WI38 (cell line): ENCODE results near the gene DCDC2C.

Experiments used
- H3K4me3 ChIP-seq: 2 replicates; pipeline ENCODE4 v1.5.1; 2011; ENCODE audit warnings: low read depth, mild to moderate bottlenecking, control low read depth, low read length
- TF ChIP-seq, protein P1 (sequence below): IDR thresholded peaks from 2 replicates; pipeline ENCODE4 v1.5.1; 2012; ENCODE audit warnings: low read depth, mild to moderate bottlenecking, control low read depth, low read length

Gene DCDC2C

GRCh38 chr2:3755277-3755676 lies 51.9 kb downstream of the DCDC2C start:
- H3K4me3 ChIP-seq = no peak overlapping the region
- TF ChIP-seq, protein P1, sequence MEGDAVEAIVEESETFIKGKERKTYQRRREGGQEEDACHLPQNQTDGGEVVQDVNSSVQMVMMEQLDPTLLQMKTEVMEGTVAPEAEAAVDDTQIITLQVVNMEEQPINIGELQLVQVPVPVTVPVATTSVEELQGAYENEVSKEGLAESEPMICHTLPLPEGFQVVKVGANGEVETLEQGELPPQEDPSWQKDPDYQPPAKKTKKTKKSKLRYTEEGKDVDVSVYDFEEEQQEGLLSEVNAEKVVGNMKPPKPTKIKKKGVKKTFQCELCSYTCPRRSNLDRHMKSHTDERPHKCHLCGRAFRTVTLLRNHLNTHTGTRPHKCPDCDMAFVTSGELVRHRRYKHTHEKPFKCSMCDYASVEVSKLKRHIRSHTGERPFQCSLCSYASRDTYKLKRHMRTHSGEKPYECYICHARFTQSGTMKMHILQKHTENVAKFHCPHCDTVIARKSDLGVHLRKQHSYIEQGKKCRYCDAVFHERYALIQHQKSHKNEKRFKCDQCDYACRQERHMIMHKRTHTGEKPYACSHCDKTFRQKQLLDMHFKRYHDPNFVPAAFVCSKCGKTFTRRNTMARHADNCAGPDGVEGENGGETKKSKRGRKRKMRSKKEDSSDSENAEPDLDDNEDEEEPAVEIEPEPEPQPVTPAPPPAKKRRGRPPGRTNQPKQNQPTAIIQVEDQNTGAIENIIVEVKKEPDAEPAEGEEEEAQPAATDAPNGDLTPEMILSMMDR = no peak

GRCh38 chr2:3756306-3756705 lies 52.9 kb downstream of the DCDC2C start:
- H3K4me3 ChIP-seq = no peak overlapping the region
- TF ChIP-seq, protein P1 = no peak

DNA sequence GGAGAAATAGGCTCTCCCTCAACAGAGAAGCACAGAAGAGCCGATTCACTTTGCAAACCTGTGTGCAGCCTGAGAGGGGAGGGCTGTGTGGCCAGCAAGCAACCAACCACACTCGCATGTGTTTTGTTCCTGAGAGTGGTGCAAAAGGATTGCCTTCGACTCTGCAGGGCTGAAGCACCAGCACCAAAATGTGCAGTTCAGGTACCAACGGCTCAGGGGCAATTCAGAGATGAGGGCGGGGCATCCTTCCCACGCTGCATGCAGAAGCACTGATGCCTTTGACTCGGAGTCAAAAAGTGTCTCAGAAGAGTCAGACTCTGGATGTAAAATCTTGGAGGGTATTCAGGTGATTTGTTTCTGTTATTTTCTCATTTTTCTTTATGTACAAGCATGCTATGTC lies 55.5 kb downstream of the DCDC2C start:
- H3K4me3 ChIP-seq = no peak overlapping the region
- TF ChIP-seq, protein P1 = no peak

- H3K4me3 ChIP-seq = no peak overlapping the region
- TF ChIP-seq, protein P1 = no peak
These were observed 56.0 kb downstream of the DCDC2C start for GRCh38 chr2:3759331-3759730.

DNA sequence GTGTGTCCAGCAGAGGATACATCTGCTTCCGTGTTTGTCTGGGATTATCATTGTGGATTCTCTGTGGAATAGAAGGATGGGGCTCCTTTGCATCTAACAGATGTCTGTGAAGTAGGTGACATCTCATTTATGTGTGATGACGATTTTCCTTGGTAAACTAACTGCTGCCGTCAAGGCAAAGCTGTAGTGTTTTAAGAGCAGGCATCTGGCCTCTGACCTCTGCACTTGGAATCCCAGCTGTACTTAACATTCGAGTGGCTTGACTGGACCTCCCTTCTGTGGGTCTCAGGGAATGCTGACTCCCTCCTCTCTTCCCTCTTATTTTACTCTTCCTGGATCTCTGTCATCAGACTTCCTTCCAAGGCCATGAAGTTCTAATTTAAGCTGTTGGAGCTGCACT lies 56.4 kb downstream of the DCDC2C start:
- no peak overlapping the region for H3K4me3 ChIP-seq
- TF ChIP-seq, protein P1 = no peak

DNA sequence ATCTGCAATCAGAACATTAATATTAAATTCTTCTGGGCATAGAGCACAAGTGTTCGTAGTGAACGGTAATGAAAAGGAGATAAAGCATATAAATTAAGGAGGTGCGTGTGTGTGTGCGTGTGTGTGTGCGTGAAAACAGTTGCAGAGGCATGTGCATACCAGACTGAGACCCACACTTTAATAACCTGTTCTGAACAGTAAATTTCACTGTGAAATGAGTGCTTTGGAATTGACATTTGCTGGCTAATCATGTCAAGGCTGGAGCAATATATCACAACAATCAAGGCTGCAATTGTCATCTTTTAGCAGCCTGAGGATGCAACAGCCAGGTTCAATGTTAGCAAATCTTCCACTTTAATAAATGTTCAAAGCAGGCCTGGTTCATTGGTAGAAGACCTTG lies 57.9 kb downstream of the DCDC2C start:
- TF ChIP-seq, protein P1 = no peak
- H3K4me3 ChIP-seq = no peak overlapping the region

DNA sequence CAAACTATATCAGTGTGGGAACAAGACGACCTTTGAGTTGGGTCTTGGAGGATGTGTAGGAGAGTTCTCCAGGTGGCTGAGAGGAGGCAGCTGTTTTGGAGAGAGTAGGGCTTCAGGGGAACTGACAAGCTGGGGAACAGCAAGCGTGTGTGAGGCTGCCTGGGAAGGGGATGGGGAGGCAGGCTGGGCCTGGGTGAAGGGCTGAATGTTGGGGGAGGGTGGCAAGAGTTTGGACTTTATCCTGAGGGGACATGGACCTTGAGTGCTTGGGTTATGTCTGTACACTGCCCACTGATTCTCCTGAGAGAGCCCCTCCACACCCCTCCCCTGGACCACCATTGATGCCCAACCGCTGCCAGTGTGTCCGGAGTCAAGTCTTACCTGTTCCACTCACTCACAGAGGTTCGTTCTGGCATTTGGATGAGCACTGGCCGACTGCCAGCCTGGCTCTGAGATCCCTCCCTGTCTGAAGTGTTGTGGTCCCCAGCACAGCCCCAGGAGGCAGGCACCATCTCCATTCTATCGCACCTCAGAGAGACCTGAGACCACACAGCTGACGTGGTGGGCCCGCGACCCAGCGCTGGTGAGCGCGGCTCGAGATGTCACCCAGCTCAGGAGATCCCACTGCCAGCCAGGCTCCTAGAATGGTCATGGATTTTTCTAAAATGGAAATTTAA lies 59.5 kb downstream of the DCDC2C start:
- H3K4me3 ChIP-seq = no peak overlapping the region
- TF ChIP-seq, protein P1 = no peak
